NCI-H146 treated with DMSO at 0.1 percent for 48 hours (cell line): ENCODE measurements around the gene PLCXD1.
"Not testable (repeated sequence)": the region's sequence is repeated elsewhere in the genome, so short reads cannot be mapped to it uniquely, and the experiment has no call there.

Experiments used
- DNase-seq: peaks from one replicate; lab custom pipeline; 2025; ENCODE audit not compliant: unreplicated experiment; lab: John Stamatoyannopoulos, UW

Gene PLCXD1

GRCh38 chrX:262381-262909 lies 18.7 kb upstream of the PLCXD1 start:
- DNase-seq = no peak

- DNase-seq = not testable (repeated sequence)
Measured at GRCh38 chrX:264006-264405, 17.2 kb upstream of the PLCXD1 start.

- DNase-seq = no peak
Measured at GRCh38 chrX:264634-265455, 16.3 kb upstream of the PLCXD1 start.

GRCh38 chrX:265502-265901 lies 15.7 kb upstream of the PLCXD1 start:
- DNase-seq = no peak

- DNase-seq = no peak
Measured at GRCh38 chrX:267771-268261, 13.4 kb upstream of the PLCXD1 start.

- DNase-seq = no peak
Measured at GRCh38 chrX:270848-271367, 10.3 kb upstream of the PLCXD1 start.

- DNase-seq = no peak
Measured at GRCh38 chrX:274904-275475, 6.2 kb upstream of the PLCXD1 start.

GRCh38 chrX:275476-275966 lies 5.7 kb upstream of the PLCXD1 start:
- no peak for DNase-seq

GRCh38 chrX:275967-276580 lies 5.1 kb upstream of the PLCXD1 start:
- no peak for DNase-seq

GRCh38 chrX:276581-277201 lies 4.5 kb upstream of the PLCXD1 start:
- no peak for DNase-seq

GRCh38 chrX:279757-280604 lies 1.2 kb upstream of the PLCXD1 start:
- DNase-seq = not testable (repeated sequence)

- not testable (repeated sequence) for DNase-seq
Measured at GRCh38 chrX:280722-281121, 459 bp upstream of the PLCXD1 start.

GRCh38 chrX:282000-282681 lies 960 bp downstream of the PLCXD1 start:
- DNase-seq = not testable (repeated sequence)

- no peak for DNase-seq
Measured at GRCh38 chrX:283115-283845, 2.1 kb downstream of the PLCXD1 start.

- DNase-seq = no peak
Measured at GRCh38 chrX:285076-285677, 4.0 kb downstream of the PLCXD1 start.

- DNase-seq = no peak
Measured at GRCh38 chrX:287670-288069, 6.5 kb downstream of the PLCXD1 start.

- DNase-seq = no peak
Measured at GRCh38 chrX:288561-288991, 7.4 kb downstream of the PLCXD1 start.

GRCh38 chrX:290476-291166 lies 9.4 kb downstream of the PLCXD1 start:
- no peak for DNase-seq
